NCI-H82 (cell line): ENCODE measurements around the gene EFEMP2.
A peak's percentile ranks its signal among the peaks of the same experiment; 100 is the strongest.

Source experiments
- DNase-seq: peaks from one replicate; lab custom pipeline; 2025; lab: John Stamatoyannopoulos, UW

Gene EFEMP2

GRCh38 chr11:65821107-65821506 lies 51.5 kb downstream of the EFEMP2 start:
- DNase-seq, result no peak

- DNase-seq, result peak; percentile 89
These were observed 54.5 kb downstream of the EFEMP2 start for GRCh38 chr11:65817835-65818680.

GRCh38 chr11:65817312-65817834 lies 55.2 kb downstream of the EFEMP2 start:
- DNase-seq, result no peak

- DNase-seq, result no peak
These were observed 55.9 kb downstream of the EFEMP2 start for GRCh38 chr11:65816696-65817095.
